Liver (tissue), 9 donors: ENCODE data around the gene DOC2B. TPM values are rescaled to one million over a fixed set of nuclear protein-coding genes. Genes with fewer than 3 reads are reported as not detected.

Experiments used
- DNase-seq: peaks from one replicate; pipeline ENCODE4 v3.0.0-alpha.2; 2017; ENCODE audit warnings: low spot score
- H3K27ac ChIP-seq, 2 donors: one replicate each; pipeline ENCODE4 v1.7.0; 2013; ENCODE audit warnings: inconsistent platforms in 2 of 2, low read length in 2 of 2, control low read depth in 1 of 2, low read depth in 1 of 2, mild to moderate bottlenecking in 1 of 2
- H3K27me3 ChIP-seq, 4 donors: one replicate each; pipeline versions ENCODE4 v1.6.1 to v1.7.0; 2013; ENCODE audit warnings: low read length in 3 of 4, inconsistent platforms in 1 of 4, mild to moderate bottlenecking in 1 of 4, moderate library complexity in 1 of 4; ENCODE audit not compliant: control insufficient read depth in 4 of 4, insufficient read depth in 4 of 4
- H3K36me3 ChIP-seq, 4 donors: one replicate each; pipeline versions ENCODE4 v1.6.1 to v1.7.0; 2013; ENCODE audit warnings: low read length in 3 of 4, mild to moderate bottlenecking in 3 of 4, low read depth in 1 of 4, moderate library complexity in 1 of 4; ENCODE audit not compliant: control insufficient read depth in 4 of 4, insufficient read depth in 3 of 4
- H3K4me1 ChIP-seq, 4 donors: one replicate each; pipeline versions ENCODE4 v1.6.1 to v1.7.0; 2013; ENCODE audit warnings: low read length in 3 of 4, mild to moderate bottlenecking in 3 of 4, moderate library complexity in 1 of 4; ENCODE audit not compliant: control insufficient read depth in 4 of 4, insufficient read depth in 4 of 4
- H3K4me3 ChIP-seq, 3 donors: one replicate each; pipeline versions ENCODE4 v1.6.1 to v1.7.0; 2013; ENCODE audit warnings: low read length in 3 of 3, control low read depth in 1 of 3, low read depth in 1 of 3, mild to moderate bottlenecking in 1 of 3
- H3K9ac ChIP-seq, 2 donors: one replicate each; pipeline ENCODE4 v1.7.0; 2013; ENCODE audit warnings: low read length in 2 of 2, mild to moderate bottlenecking in 2 of 2, moderate library complexity in 2 of 2, control low read depth in 1 of 2, low read depth in 1 of 2
- H3K9me3 ChIP-seq, 4 donors: one replicate each; pipeline versions ENCODE4 v1.6.1 to v1.7.0; 2013; ENCODE audit warnings: low read length in 3 of 4; ENCODE audit not compliant: control insufficient read depth in 4 of 4
- ATF3 ChIP-seq: IDR thresholded peaks from 2 replicates; pipeline ENCODE4 v1.6.1; 2016; ENCODE audit warnings: antibody characterized with exemption
- CTCF ChIP-seq: fragments of 150-350 bp; IDR thresholded peaks from 2 replicates; pipeline ENCODE4 v1.5.1; 2017; ENCODE audit warnings: improper control_type of control experiment, low read depth, low read length; ENCODE audit not compliant: missing input control
- EGR1 ChIP-seq, 2 donors: IDR thresholded peaks; 2 replicates each; pipeline ENCODE4 v1.6.1; 2016 to 2018; ENCODE audit warnings: antibody characterized with exemption in 2 of 2, low read depth in 2 of 2
- FOXA1 ChIP-seq: IDR thresholded peaks from 2 replicates; pipeline ENCODE4 v1.6.1; 2016; ENCODE audit warnings: antibody characterized with exemption
- FOXA2 ChIP-seq: IDR thresholded peaks from 2 replicates; pipeline ENCODE4 v1.6.1; 2016; ENCODE audit warnings: antibody characterized with exemption
- GABPA ChIP-seq, 2 donors: IDR thresholded peaks in 1 of 2; conservative IDR thresholded peaks in 1 of 2; 2 replicates each; pipeline ENCODE4 v1.6.1; 2016; ENCODE audit warnings: antibody characterized with exemption in 2 of 2, mild to moderate bottlenecking in 1 of 2, moderate library complexity in 1 of 2
- HNF4A ChIP-seq, 2 donors: conservative IDR thresholded peaks; 2 replicates each; pipeline ENCODE4 v1.6.1; 2016; ENCODE audit warnings: antibody characterized with exemption in 2 of 2, mild to moderate bottlenecking in 2 of 2
- HNF4G ChIP-seq: IDR thresholded peaks from 2 replicates; pipeline ENCODE4 v1.6.1; 2016; ENCODE audit warnings: antibody characterized with exemption
- JUND ChIP-seq, 2 donors: IDR thresholded peaks; 2 replicates each; pipeline ENCODE4 v1.6.1; 2016; ENCODE audit warnings: antibody characterized with exemption in 2 of 2
- MAX ChIP-seq: IDR thresholded peaks from 2 replicates; pipeline ENCODE4 v1.6.1; 2016; ENCODE audit warnings: antibody characterized with exemption
- NR2F2 ChIP-seq: IDR thresholded peaks from 2 replicates; pipeline ENCODE4 v1.6.1; 2016; ENCODE audit warnings: antibody characterized with exemption
- RAD21 ChIP-seq, 2 donors: IDR thresholded peaks; 2 replicates each; pipeline ENCODE4 v1.6.1; 2016; ENCODE audit warnings: antibody characterized with exemption in 2 of 2, mild to moderate bottlenecking in 2 of 2
- REST ChIP-seq: IDR thresholded peaks from 2 replicates; pipeline ENCODE4 v1.6.1; 2016; ENCODE audit warnings: antibody characterized with exemption, mild to moderate bottlenecking
- RXRA ChIP-seq, 2 donors: IDR thresholded peaks; 2 replicates each; pipeline ENCODE4 v1.6.1; 2017 to 2018; ENCODE audit warnings: antibody characterized with exemption in 2 of 2, mild to moderate bottlenecking in 1 of 2
- SP1 ChIP-seq: IDR thresholded peaks from 2 replicates; pipeline ENCODE4 v1.6.1; 2018; ENCODE audit warnings: antibody characterized with exemption, mild to moderate bottlenecking
- TAF1 ChIP-seq: conservative IDR thresholded peaks from 2 replicates; pipeline ENCODE4 v1.6.1; 2016; ENCODE audit warnings: antibody characterized with exemption, mild to moderate bottlenecking
- YY1 ChIP-seq: IDR thresholded peaks from 2 replicates; pipeline ENCODE4 v1.6.1; 2016; ENCODE audit warnings: antibody characterized with exemption, mild to moderate bottlenecking
- ZBTB33 ChIP-seq: IDR thresholded peaks from 2 replicates; pipeline ENCODE4 v1.6.1; 2016; ENCODE audit warnings: antibody characterized with exemption
- WGBS: extraction: QIAGEN DNeasy Blood & Tissue Kit; methylation state at CpG from one replicate; pipeline ENCODE4 v1.1.7; 2013; 5-methylcytosine and 5-hydroxymethylcytosine counted together
- polyA plus RNA-seq, 2 donors: library from polyadenylated mRNA; stranded (reverse) in 1 of 2; unstranded in 1 of 2; fragments of 200-250 nt in 1 of 2; fragments of >200 nt in 1 of 2; fragmentation: Nextera tagmentation in 1 of 2; extraction: Ambion mirVana in 1 of 2; gene quantifications; one replicate each; pipeline versions ENCODE4 v1.2.1 to v1.2.3, GENCODE V29; 2013 to 2015
- total RNA-seq, 2 donors: library from RNA; depleted of rRNA; stranded (reverse); fragments of >200 nt; gene quantifications; one replicate each; pipeline ENCODE4 v1.2.3, GENCODE V29; 2014
- donor health status: healthy.
- donor health status: healthy.
- donor health status: healthy.
- donor health status: healthy.
- donor health status: healthy.

Gene DOC2B
- total and polyA plus RNA-seq, 4 donors, result 0.08 to 1.0 (median 0.61) TPM

GRCh38 chr17:152860-153420, 28.5 kb downstream of the DOC2B start:
- H3K36me3 ChIP-seq, result no peaks in the 10 kb centered on the region
- H3K27ac ChIP-seq, result no peak overlapping the region
- no peaks in the 10 kb centered on the region for H3K9me3 ChIP-seq
- no peak for DNase-seq
- WGBS, result 89% methylated on average over 12 of the region's 12 CpGs
- H3K4me1 ChIP-seq, result peaks cover 3 to 12% (median 11%) of the 10 kb centered on the region in 4 donors
- no peak overlapping the region for H3K4me3 ChIP-seq
- H3K27me3 ChIP-seq, result no peaks in the 10 kb centered on the region
- no peak overlapping the region for H3K9ac ChIP-seq
- TF ChIP-seq REST (no peak), ATF3 (no peak), FOXA1 (no peak), JUND (IDR thresholded peaks at IDR 0.05) (no peak), FOXA2 (no peak), RAD21 (IDR thresholded peaks at IDR 0.05) (no peak), HNF4G (no peak), NR2F2 (no peak), CTCF (no peak), GABPA (IDR thresholded peaks at IDR 0.05 in 1 of 2, conservative IDR thresholded peaks at IDR 0.05 in 1 of 2) (no peak), SP1 (no peak), YY1 (no peak), EGR1 (IDR thresholded peaks at IDR 0.05; ENCODE audit: low read depth in 2 of 2) (no peak), RXRA (IDR thresholded peaks at IDR 0.05) (no peak), HNF4A (conservative IDR thresholded peaks at IDR 0.05) (no peak), TAF1 (no peak), MAX (no peak), ZBTB33 (no peak)
